Fibroblast of pulmonary artery (primary cell): ENCODE measurements around the gene KLF2.

Source experiments
- DNase-seq: peaks from one replicate; pipeline ENCODE4 v3.0.0-alpha.2; 2010; ENCODE audit warnings: low read depth
- H3K4me3 ChIP-seq: replicated peaks from 2 replicates; pipeline ENCODE4 v1.5.1; 2011; ENCODE audit warnings: low read depth, mild to moderate bottlenecking, control low read depth, low read length, moderate library complexity
- TF ChIP-seq, protein P1 (sequence below): IDR thresholded peaks from 2 replicates; pipeline ENCODE4 v1.5.1; 2011; ENCODE audit warnings: mild to moderate bottlenecking, control low read depth, low read length, inconsistent platforms; ENCODE audit errors: missing control alignments

Gene KLF2

DNA sequence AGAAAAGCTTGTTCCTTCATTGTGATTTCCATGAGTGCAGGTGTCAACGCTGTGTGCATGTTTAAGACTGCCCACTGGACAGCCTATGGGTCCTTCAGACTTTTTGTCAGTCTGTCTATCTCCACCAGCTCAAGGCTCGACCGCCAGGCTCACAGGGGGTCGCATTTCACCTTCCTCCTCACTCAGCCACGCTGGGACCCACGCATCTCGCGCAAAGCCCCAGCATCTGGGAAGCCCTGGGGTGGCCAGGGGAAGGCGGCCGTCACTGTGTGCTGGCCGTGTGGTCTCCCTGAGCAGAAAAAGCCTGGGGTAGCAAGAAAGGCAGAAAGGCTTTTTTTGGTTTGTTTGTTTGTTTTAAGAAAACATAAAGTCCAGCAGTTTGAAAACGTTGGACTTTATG, 48.5 kb downstream of the KLF2 start:
- DNase-seq, result no peak
- TF ChIP-seq, protein P1, sequence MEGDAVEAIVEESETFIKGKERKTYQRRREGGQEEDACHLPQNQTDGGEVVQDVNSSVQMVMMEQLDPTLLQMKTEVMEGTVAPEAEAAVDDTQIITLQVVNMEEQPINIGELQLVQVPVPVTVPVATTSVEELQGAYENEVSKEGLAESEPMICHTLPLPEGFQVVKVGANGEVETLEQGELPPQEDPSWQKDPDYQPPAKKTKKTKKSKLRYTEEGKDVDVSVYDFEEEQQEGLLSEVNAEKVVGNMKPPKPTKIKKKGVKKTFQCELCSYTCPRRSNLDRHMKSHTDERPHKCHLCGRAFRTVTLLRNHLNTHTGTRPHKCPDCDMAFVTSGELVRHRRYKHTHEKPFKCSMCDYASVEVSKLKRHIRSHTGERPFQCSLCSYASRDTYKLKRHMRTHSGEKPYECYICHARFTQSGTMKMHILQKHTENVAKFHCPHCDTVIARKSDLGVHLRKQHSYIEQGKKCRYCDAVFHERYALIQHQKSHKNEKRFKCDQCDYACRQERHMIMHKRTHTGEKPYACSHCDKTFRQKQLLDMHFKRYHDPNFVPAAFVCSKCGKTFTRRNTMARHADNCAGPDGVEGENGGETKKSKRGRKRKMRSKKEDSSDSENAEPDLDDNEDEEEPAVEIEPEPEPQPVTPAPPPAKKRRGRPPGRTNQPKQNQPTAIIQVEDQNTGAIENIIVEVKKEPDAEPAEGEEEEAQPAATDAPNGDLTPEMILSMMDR, result no peak
- H3K4me3 ChIP-seq, result no peak overlapping the region

DNA sequence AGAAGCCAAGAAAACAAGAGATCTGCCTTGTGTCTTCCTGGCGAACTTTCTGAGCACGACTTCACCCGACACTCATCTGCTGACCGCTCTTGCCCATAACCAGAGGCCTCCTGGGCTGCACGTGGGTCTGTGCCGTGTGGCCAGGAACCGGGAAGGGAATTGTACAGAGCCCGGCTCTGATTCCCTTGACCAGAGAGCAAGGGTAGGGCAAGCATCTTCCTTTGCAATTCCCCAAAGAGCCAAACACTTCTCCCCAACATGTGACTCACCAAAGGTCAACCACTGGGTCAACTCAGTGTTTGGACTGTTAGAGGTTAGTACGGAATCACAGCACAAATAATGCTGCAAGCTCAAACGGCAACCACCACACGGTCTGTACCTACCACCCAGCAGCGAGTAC, 48.9 kb downstream of the KLF2 start:
- DNase-seq, result peak; percentile 54
- TF ChIP-seq, protein P1, result no peak
- H3K4me3 ChIP-seq, result no peak overlapping the region

DNA sequence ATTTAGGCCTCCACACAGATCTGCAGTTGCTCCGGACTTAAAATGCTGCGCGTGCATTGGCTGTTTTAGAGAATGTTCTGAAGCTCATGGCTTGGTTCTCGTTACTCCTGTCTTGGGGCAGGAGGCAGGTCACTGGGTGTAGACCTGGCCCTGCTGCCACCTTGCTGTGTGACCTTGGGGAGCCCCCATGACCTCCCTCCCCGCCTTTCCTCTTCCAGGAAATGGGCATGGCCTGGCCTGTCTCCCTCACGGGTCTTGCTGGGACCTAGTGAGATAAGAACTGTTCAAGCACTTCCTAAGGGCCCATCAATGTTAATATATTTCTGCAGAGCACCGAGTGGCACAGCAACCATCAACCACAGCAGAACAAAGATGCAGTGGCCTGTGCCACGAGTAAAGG, 49.4 kb downstream of the KLF2 start:
- no peak overlapping the region for H3K4me3 ChIP-seq
- TF ChIP-seq, protein P1, result no peak
- no peak for DNase-seq

DNA sequence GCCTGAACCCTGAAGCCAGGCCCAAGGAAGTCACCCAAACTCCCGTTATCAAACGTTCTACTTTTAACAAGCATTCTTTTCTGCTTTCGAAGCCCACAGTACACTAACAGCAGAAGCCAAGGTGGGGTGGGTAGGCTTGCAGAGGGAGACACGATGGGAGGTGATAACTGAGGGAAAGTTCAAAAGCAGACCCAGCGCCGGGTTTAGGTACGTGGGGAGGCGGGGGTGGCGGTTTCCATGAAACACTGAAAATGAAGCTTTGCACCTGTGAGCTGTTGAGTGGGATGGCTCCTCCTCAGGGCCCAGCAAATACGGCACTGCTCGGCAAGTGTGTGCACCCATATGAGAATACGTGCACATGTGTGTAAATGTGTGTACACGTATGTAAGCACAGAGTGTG, 49.8 kb downstream of the KLF2 start:
- TF ChIP-seq, protein P1, result no peak
- no peak for DNase-seq
- H3K4me3 ChIP-seq, result no peak overlapping the region

DNA sequence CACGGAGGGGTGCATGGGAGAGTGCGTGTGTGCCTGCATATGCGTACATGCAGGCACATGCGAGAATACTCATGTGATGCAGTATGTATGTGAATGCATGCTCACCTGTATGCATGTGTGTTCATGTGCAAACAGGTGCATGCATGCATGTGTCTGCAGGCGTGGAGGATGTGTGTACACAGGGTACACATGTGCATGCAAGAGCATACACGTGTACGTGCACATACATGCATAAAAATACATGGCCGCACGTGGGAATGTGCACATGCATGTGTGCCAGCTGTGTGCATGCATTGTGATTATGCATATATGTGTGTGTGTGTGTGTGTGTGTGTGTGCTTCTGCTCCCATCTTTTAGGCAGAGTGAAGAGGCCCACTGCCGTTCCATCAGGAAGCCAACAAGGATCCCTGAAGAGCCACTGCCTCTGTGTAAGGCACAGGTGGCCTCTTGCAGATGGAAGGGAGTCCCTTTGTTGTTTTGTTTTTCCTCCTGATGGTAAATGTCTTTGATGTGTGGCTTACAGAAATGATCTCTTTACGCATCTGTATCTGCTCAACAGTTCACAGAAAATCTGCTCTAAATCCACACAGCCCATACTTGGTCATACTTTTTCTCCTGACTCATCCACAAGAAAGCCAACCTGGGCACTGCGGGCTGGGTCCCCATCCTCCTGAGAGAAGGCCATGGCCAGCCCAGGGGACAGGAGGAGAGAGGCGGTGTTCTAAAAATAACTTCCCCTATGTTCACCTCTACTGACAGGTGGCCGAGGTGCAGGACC, 50.7 kb downstream of the KLF2 start:
- H3K4me3 ChIP-seq, result no peak overlapping the region
- TF ChIP-seq, protein P1, result no peak

DNA sequence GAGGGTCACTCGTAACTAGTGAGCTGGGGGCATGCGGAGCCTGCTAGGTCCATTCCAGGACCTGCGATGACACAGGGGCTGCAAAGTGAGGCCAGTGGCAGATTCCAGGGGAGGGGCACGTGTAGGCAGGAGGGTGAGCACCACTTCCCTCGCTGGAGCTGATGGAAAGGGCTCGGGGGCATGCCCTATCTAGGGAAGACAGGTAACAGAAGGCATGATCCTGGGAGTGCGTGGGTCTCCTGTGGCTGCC, 51.2 kb downstream of the KLF2 start:
- H3K4me3 ChIP-seq, result no peak overlapping the region
- DNase-seq, result no peak
- TF ChIP-seq, protein P1, result no peak

More for the DNA sequence above, 50.7 kb downstream of the KLF2 start:
- no peak for DNase-seq

DNA sequence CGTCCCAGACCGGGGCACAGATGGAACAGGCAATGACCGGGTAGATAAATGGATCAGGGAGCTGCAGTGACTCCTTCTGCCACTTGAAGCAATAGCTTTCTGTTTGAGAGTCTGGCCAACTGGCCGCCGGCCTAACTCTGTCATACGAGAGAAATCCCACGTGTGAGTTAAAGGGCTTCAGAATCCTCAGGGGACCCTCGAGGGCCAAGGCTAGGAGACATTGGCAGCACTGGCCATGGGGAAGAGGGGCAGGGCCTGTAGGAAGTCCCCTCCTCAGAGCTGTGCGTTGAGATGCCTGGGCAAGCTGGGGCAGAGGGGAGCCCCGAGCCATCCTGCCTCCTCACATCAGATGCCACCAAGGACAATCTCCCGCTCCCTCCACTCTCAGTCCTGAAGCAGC, 51.6 kb downstream of the KLF2 start:
- no peak overlapping the region for H3K4me3 ChIP-seq
- TF ChIP-seq, protein P1, result no peak

More for the DNA sequence above, 51.6 kb downstream of the KLF2 start:
- DNase-seq, result no peak
